ENCODE data around the gene UCN2.

UCN2 gene

GRCh38 chr3:48576647-48577046 is 13.1 kb upstream of the UCN2 start:
- no peak overlapping the region for H3K4me3 ChIP-seq (ENCODE audit: low read length)
- no peaks in the 10 kb centered on the region for H3K9me3 ChIP-seq (ENCODE audit: control insufficient read depth, insufficient read depth, low read length)
- H3K4me2 ChIP-seq (ENCODE audit: low read length), result no peak overlapping the region
- H3K27ac ChIP-seq (ENCODE audit: low read depth, low read length), result no peak overlapping the region
- H4K20me1 ChIP-seq (ENCODE audit: control insufficient read depth, insufficient read depth, low read depth, low read length), result no peaks in the 10 kb centered on the region
- no peaks in the 10 kb centered on the region for H3K4me1 ChIP-seq (ENCODE audit: control insufficient read depth, low read length)
- 0 out of 2 replicates have a peak, but pooled peaks cover 6% of the 10 kb centered on the region for H3K27me3 ChIP-seq (ENCODE audit: control insufficient read depth, low read length)
- TF ChIP-seq CTCF (IDR thresholded peaks at IDR 0.05; ENCODE audit: low read depth, low read length, poor library complexity, severe bottlenecking) (no peak), EZH2phosphoT487 (IDR thresholded peaks at IDR 0.05; ENCODE audit: borderline replicate concordance, low read length) (no peak)
- H3F3A ChIP-seq (ENCODE audit: control insufficient read depth, insufficient read depth), result no peaks in the 10 kb centered on the region
- H3K79me2 ChIP-seq (ENCODE audit: control insufficient read depth, low read length), result no peaks in the 10 kb centered on the region
- H3K36me3 ChIP-seq (ENCODE audit: control insufficient read depth, low read length), result no peaks in the 10 kb centered on the region
- no peaks in the 10 kb centered on the region for H3K9me2 ChIP-seq (replicated peaks; ENCODE audit: control insufficient read depth, low read length)

GRCh38 chr3:48575366-48575765 is 11.8 kb upstream of the UCN2 start:
- H3K4me1 ChIP-seq (ENCODE audit: control insufficient read depth, low read length), result no peaks in the 10 kb centered on the region
- no peaks in the 10 kb centered on the region for H4K20me1 ChIP-seq (ENCODE audit: control insufficient read depth, insufficient read depth, low read depth, low read length)
- TF ChIP-seq EZH2phosphoT487 (IDR thresholded peaks at IDR 0.05; ENCODE audit: borderline replicate concordance, low read length) (no peak), CTCF (IDR thresholded peaks at IDR 0.05; ENCODE audit: low read depth, low read length, poor library complexity, severe bottlenecking) (no peak)
- H3K4me2 ChIP-seq (ENCODE audit: low read length), result no peak overlapping the region
- H3K36me3 ChIP-seq (ENCODE audit: control insufficient read depth, low read length), result no peaks in the 10 kb centered on the region
- no peak overlapping the region for H3K27ac ChIP-seq (ENCODE audit: low read depth, low read length)
- H3K27me3 ChIP-seq (ENCODE audit: control insufficient read depth, low read length), result no peaks in the 10 kb centered on the region
- no peaks in the 10 kb centered on the region for H3K9me3 ChIP-seq (ENCODE audit: control insufficient read depth, insufficient read depth, low read length)
- H3K4me3 ChIP-seq (ENCODE audit: low read length), result no peak overlapping the region
- no peaks in the 10 kb centered on the region for H3K79me2 ChIP-seq (ENCODE audit: control insufficient read depth, low read length)
- H3F3A ChIP-seq (ENCODE audit: control insufficient read depth, insufficient read depth), result no peaks in the 10 kb centered on the region
- no peaks in the 10 kb centered on the region for H3K9me2 ChIP-seq (replicated peaks; ENCODE audit: control insufficient read depth, low read length)

- H3K4me1 ChIP-seq (ENCODE audit: control insufficient read depth, low read length), result no peaks in the 10 kb centered on the region
- H3K4me3 ChIP-seq (ENCODE audit: low read length), result no peak overlapping the region
- H3K79me2 ChIP-seq (ENCODE audit: control insufficient read depth, low read length), result no peaks in the 10 kb centered on the region
- H3K27ac ChIP-seq (ENCODE audit: low read depth, low read length), result no peak overlapping the region
- H3K9me2 ChIP-seq (replicated peaks; ENCODE audit: control insufficient read depth, low read length), result no peaks in the 10 kb centered on the region
- H3K4me2 ChIP-seq (ENCODE audit: low read length), result no peak overlapping the region
- H3K27me3 ChIP-seq (ENCODE audit: control insufficient read depth, low read length), result no peaks in the 10 kb centered on the region
- no peaks in the 10 kb centered on the region for H3K36me3 ChIP-seq (ENCODE audit: control insufficient read depth, low read length)
- H4K20me1 ChIP-seq (ENCODE audit: control insufficient read depth, insufficient read depth, low read depth, low read length), result no peaks in the 10 kb centered on the region
- TF ChIP-seq EZH2phosphoT487 (IDR thresholded peaks at IDR 0.05; ENCODE audit: borderline replicate concordance, low read length), result no peak
- no peak for TF ChIP-seq CTCF (IDR thresholded peaks at IDR 0.05; ENCODE audit: low read depth, low read length, poor library complexity, severe bottlenecking)
- no peaks in the 10 kb centered on the region for H3K9me3 ChIP-seq (ENCODE audit: control insufficient read depth, insufficient read depth, low read length)
- no peaks in the 10 kb centered on the region for H3F3A ChIP-seq (ENCODE audit: control insufficient read depth, insufficient read depth)
Measured at GRCh38 chr3:48573973-48574585, 10.5 kb upstream of the UCN2 start.
